HG03558 (cell line): ENCODE data around the gene FAM219B.
"Not testable (repeated sequence)": the region's sequence is repeated elsewhere in the genome, so short reads cannot be mapped to it uniquely, and the experiment has no call there.

ENCODE experiments used
- ATAC-seq: cut with Tn5 transposase; IDR thresholded peaks from one replicate; pipeline ENCODE4 v1.9.1; 2021; ENCODE audit warnings: moderate number of reproducible peaks; ENCODE audit not compliant: unreplicated experiment; ENCODE audit errors: extremely low read depth

Gene FAM219B

GRCh38 chr15:74904190-74904805, 2.4 kb downstream of the FAM219B start:
- ATAC-seq, result no peak

GRCh38 chr15:74903676-74904075, 3.0 kb downstream of the FAM219B start:
- no peak for ATAC-seq

- no peak for ATAC-seq
Observed at GRCh38 chr15:74902295-74903075, 4.2 kb downstream of the FAM219B start.

GRCh38 chr15:74901612-74902063, 5.0 kb downstream of the FAM219B start:
- ATAC-seq, result no peak

- ATAC-seq, result no peak
Observed at GRCh38 chr15:74897300-74897701, 9.3 kb downstream of the FAM219B start.

- ATAC-seq, result no peak
Observed at GRCh38 chr15:74896316-74896715, 10.3 kb downstream of the FAM219B start.

- ATAC-seq, result no peak
Observed at GRCh38 chr15:74895830-74896229, 10.8 kb downstream of the FAM219B start.

- not testable (repeated sequence) for ATAC-seq
Observed at GRCh38 chr15:74894383-74894782, 12.3 kb downstream of the FAM219B start.

GRCh38 chr15:74893627-74894026, 13.0 kb downstream of the FAM219B start:
- ATAC-seq, result no peak

GRCh38 chr15:74892931-74893330, 13.7 kb downstream of the FAM219B start:
- no peak for ATAC-seq

GRCh38 chr15:74892313-74892712, 14.3 kb downstream of the FAM219B start:
- no peak for ATAC-seq

- no peak for ATAC-seq
Observed at GRCh38 chr15:74891469-74891868, 15.2 kb downstream of the FAM219B start.

- no peak for ATAC-seq
Observed at GRCh38 chr15:74890665-74890960, 16.0 kb downstream of the FAM219B start.

GRCh38 chr15:74889883-74890664, 16.6 kb downstream of the FAM219B start, which contains the start of gene MPI:
TSS of gene MPI (plus strand) at chr15:74890042. CDS start at chr15:74890074, 32 bp downstream.
- no peak for ATAC-seq

GRCh38 chr15:74889390-74889882, 17.2 kb downstream of the FAM219B start:
- no peak for ATAC-seq

- ATAC-seq, result no peak
Observed at GRCh38 chr15:74888716-74889115, 17.9 kb downstream of the FAM219B start.

- ATAC-seq, result not testable (repeated sequence)
Observed at GRCh38 chr15:74887537-74888193, 19.0 kb downstream of the FAM219B start.

- ATAC-seq, result no peak
Observed at GRCh38 chr15:74885461-74885860, 21.2 kb downstream of the FAM219B start.

GRCh38 chr15:74884428-74885223, 22.0 kb downstream of the FAM219B start:
- no peak for ATAC-seq

GRCh38 chr15:74882528-74882927, 24.1 kb downstream of the FAM219B start:
- no peak for ATAC-seq
